Activated CD4-positive, alpha-beta T cell treated with anti-CD3 and anti-CD28 coated beads for 36 hours (primary cell): ENCODE measurements around the gene DNASE2B. TPM values are rescaled to one million over a fixed set of nuclear protein-coding genes. Genes with fewer than 3 reads are reported as not detected.
"Not testable (repeated sequence)": the region's sequence is repeated elsewhere in the genome, so short reads cannot be mapped to it uniquely, and the experiment has no call there.

ENCODE experiments used
- ATAC-seq: fragments of 200-7000 bp; cut with Tn5 transposase; one replicate; pipeline ENCODE4 v1.10.0; 2021; ENCODE audit warnings: mild to moderate bottlenecking, moderate library complexity
- CTCF ChIA-PET: fragments of 350-600 bp; sonication (Branson Sonifier 250); formaldehyde crosslinking; loops from one replicate; lab custom pipeline; 2021; ENCODE audit warnings: antibody characterized with exemption; lab: Charles Lee
- POLR2A ChIA-PET: fragments of 350-600 bp; sonication (Branson Sonifier 250); formaldehyde crosslinking; loops from one replicate; lab custom pipeline; 2021; ENCODE audit warnings: antibody characterized with exemption, inconsistent platforms; lab: Charles Lee
- DNase-seq: peaks from one replicate; pipeline ENCODE4 v3.0.0-alpha.2; 2020
- H3K27ac Mint-ChIP-seq: one replicate; pipeline ENCODE4 v1.8.0; 2021; ENCODE audit warnings: mixed read lengths
- H3K27me3 Mint-ChIP-seq: one replicate; pipeline ENCODE4 v1.8.0; 2021; ENCODE audit warnings: mixed read lengths
- H3K36me3 Mint-ChIP-seq: one replicate; pipeline ENCODE4 v1.8.0; 2021; ENCODE audit warnings: low read depth, mixed read lengths
- H3K4me1 Mint-ChIP-seq: one replicate; pipeline ENCODE4 v1.8.0; 2021; ENCODE audit warnings: mixed read lengths
- H3K4me3 Mint-ChIP-seq: one replicate; pipeline ENCODE4 v1.8.0; 2021; ENCODE audit warnings: mild to moderate bottlenecking, moderate library complexity, mixed read lengths
- H3K9me3 Mint-ChIP-seq: one replicate; pipeline ENCODE4 v1.8.0; 2021; ENCODE audit warnings: low read depth, mixed read lengths
- intact Hi-C, 2 experiments: fragments of 100-400 bp; cut with DNase I in 1 of 2; cut with micrococcal nuclease in 1 of 2; formaldehyde crosslinking; loops; one replicate each; pipeline versions ENCODE4 v1.14.2 to v1.15.1; 2022 to 2024; cut with DNase I, micrococcal nuclease
- total RNA-seq, 2 experiments: library from RNA; stranded (reverse); gene quantifications; one replicate each; pipeline ENCODE4 v1.2.3, GENCODE V29; 2021

Gene DNASE2B
- total RNA-seq, 2 experiments from 2014 or later = not detected

DNA sequence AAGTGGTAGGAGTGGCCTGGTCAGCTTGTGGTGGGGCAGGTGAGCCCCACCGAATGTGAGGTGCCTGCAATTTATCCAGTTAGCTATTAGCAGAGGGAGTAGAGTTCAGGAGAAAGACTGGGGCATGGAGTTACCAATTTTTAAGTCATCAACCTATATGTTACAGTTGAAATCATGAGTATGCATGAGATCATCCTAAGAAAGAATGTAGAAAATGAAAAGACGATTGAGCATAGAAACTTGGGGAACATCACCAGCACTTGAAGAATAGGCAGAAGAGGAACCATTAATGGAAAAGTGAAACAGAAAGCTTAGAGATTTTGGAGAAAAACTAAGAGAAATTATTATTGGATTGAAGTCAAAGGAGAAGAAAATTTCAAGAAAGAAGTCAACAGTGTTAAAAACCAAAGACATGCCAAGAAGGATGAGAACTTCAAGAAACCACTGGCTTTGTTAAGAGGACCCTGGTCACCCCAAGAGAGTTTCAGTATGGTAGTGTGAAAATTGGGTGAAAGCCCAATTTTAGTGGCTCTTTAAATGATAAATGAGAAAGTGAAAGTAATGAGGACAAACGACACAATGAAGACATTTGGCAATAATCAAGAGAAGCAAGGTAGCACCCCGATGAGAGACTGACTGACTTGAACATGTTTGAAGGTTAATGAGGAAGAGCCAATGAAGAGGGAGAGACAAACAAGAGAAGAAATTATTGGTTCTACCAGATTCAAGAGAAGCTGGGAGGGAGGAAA, 36.7 kb downstream of the DNASE2B start:
- no peak overlapping the region for H3K27ac Mint-ChIP-seq
- intact Hi-C loops = loop anchor here (2.0 to 10.0 kb wide), 6 partner anchors 130 to 528 kb away; partner anchors contain the start of genes SAMD13 (in 1 of the 2) and TTLL7 (in 1 of the 2)
- ATAC-seq (peak; percentile 28), DNase-seq (no peak)
- ChIA-PET CTCF (interaction anchor here (0.6 to 7.8 kb wide), 15 partner anchors 10 to 506 kb away, joined by 3 to 74 read pairs (median 3); partner anchors contain the start of gene PRKACB), POLR2A (no interaction called here)
- no peak overlapping the region for H3K4me3 Mint-ChIP-seq
- peaks cover 18% of the 10 kb centered on the region for H3K4me1 Mint-ChIP-seq
- peaks cover 2% of the 10 kb centered on the region for H3K9me3 Mint-ChIP-seq
- H3K36me3 Mint-ChIP-seq = no peaks in the 10 kb centered on the region
- H3K27me3 Mint-ChIP-seq = no peaks in the 10 kb centered on the region

DNA sequence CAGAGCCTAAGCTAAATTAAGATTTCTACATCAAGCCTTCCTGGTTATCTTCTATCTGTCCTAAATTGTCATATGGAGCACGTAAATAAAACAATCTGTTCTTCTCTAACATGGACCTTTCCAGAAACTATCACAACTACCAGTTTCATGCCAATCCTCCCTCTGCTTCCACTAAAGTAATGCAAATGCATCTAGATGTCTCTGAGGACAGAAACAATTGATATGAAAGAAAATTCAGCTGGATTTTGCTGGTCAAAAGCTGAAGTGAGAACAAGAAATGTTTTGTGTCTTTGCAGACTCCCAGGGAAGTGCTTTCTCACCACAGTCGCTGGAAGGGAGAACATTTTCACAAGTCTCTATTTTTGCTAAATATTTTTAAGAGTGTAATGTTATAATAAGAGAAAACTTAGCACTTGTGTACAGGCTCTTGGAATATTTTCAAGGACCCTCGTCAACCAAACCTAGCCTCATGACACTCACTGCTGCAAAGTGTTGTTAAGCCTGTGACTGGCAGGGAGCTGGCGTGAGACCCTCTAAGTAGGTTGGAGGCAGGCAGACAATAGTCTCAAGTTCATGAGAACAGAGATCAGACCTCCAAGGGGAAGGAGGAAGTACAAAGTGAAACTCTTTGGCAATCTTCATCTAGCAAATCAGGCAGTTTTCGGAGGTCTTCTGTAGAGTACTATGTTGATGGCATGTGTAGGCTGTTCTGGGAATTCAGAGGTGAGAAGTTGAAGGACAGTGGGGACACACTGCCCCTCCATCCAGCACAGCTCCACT, 38.8 kb downstream of the DNASE2B start:
- DNase-seq = no peak
- H3K27me3 Mint-ChIP-seq = no peaks in the 10 kb centered on the region
- intact Hi-C loops = loop anchor here in 1 of 2 experiments (10.0 kb wide), 1 partner anchor 132 kb away; the partner anchor contains the start of gene SAMD13

DNA sequence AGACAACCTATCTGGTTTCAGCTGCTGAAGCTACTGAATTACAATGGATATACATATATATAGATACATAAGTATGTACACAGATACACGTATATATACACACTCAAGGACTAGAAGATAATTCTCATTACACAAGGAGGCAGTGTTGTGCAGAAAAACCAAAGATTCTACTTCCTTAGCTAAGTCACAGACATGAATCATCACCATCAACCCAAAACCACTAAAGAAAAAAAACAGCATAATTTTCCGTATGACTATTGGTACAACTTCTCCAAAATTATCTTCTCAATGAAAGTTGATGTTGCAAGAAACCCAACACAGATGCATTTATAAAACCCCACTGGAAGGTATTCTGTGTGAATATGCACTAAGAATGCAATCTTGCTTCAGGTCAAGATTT, 44.0 kb downstream of the DNASE2B start:
- no peak for DNase-seq
- intact Hi-C loops = loop anchor here (1.0 to 5.0 kb wide), 11 partner anchors 37 to 495 kb away; partner anchors contain the start of genes GNG5 (in 2 of the 2), RPF1 (in 2 of the 2), SPATA1 (in 2 of the 2) and SSX2IP (in 1 of the 2)
- no peak overlapping the region for H3K4me3 Mint-ChIP-seq
- ChIA-PET CTCF (interaction anchor here (0.6 to 2.4 kb wide), 26 partner anchors 9 to 329 kb away, joined by 3 to 31 read pairs (median 4); partner anchors contain the start of gene RPF1), POLR2A (interaction anchor here (1.6 kb wide), 1 partner anchor 132 kb away, joined by 8 read pairs; the partner anchor contains the start of gene CTBS)
- H3K27me3 Mint-ChIP-seq = peaks cover 5% of the 10 kb centered on the region
- no peaks in the 10 kb centered on the region for H3K9me3 Mint-ChIP-seq
- H3K27ac Mint-ChIP-seq = no peak overlapping the region
- ATAC-seq = peak; percentile 99
- H3K4me1 Mint-ChIP-seq = peaks cover 23% of the 10 kb centered on the region
- H3K36me3 Mint-ChIP-seq = no peaks in the 10 kb centered on the region

More for the DNA sequence above, 38.8 kb downstream of the DNASE2B start:
- Mint-ChIP-seq H3K4me1 (peaks cover 19% of the 10 kb centered on the region), H3K27ac (peak overlapping the region; percentile 74), H3K9me3 (no peaks in the 10 kb centered on the region), H3K4me3 (peak overlapping the region; percentile 51), H3K36me3 (no peaks in the 10 kb centered on the region)
- no peak for ATAC-seq
- CTCF ChIA-PET = interaction anchor here (1.0 to 7.8 kb wide), 12 partner anchors 69 to 335 kb away, joined by 3 to 74 read pairs (median 5); partner anchors contain the start of genes GNG5, PRKACB and SPATA1
- POLR2A ChIA-PET = interaction anchor here (0.6 kb wide), 1 partner anchor 38 kb away, joined by 3 read pairs; no protein-coding TSS in a partner anchor

DNA sequence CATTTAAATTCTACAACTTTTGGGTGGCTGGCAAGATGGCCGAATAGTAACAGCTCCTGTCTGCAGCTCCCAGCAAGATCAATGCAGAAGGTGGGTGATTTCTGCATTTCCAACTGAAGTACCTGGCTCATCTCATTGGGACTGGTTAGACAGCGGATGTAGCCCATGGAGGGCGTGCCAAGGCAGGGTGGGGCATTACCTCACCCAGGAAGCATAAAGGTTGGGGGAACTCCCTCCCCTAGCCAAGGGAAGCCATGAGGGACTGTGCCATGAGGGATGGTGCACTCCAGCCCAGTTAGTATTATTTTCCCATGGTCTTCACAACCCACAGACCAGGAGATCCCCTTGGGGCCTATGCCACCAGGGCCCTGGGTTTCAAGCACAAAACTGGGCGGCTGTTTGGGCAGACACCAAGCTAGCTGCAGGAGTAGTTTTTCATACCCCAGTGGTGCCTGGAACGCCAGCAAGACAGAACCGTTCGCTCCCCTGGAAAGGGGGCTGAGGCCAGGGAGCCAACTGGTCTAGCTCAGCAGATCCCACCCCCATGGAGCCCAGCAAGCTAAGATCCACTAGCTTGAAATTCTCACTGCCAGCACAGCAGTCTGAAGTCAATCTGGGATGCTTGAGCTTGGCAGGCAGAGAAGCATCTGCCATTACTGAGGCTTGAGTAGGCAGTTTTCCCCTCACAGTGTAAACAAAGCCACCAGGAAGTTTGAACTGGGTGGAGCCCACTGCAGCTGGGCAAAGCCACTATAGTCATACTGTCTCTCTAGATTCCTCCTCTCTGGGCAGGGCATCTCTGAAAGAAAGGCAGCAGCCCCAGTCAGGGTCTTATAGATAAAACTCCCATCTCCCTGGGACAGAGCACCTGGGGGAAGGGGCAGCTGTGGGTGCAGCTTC, 44.7 kb downstream of the DNASE2B start:
- H3K27me3 Mint-ChIP-seq, H3K36me3 Mint-ChIP-seq, H3K27ac Mint-ChIP-seq, H3K9me3 Mint-ChIP-seq, H3K4me3 Mint-ChIP-seq: not testable (repeated sequence)
- H3K4me1 Mint-ChIP-seq = peaks cover 17% of the 10 kb centered on the region
- ChIA-PET CTCF (interaction anchor here (0.6 to 2.4 kb wide), 27 partner anchors 10 to 329 kb away, joined by 3 to 31 read pairs (median 4); partner anchors contain the start of gene RPF1), POLR2A (interaction anchor here (1.6 kb wide), 1 partner anchor 131 kb away, joined by 8 read pairs; the partner anchor contains the start of gene CTBS)
- DNase-seq (peak; percentile 42), ATAC-seq (peak; percentile 67)
- intact Hi-C loops = loop anchor here (1.0 to 5.0 kb wide), 11 partner anchors 36 to 494 kb away; partner anchors contain the start of genes GNG5 (in 2 of the 2), RPF1 (in 2 of the 2), SPATA1 (in 2 of the 2) and SSX2IP (in 1 of the 2)

DNA sequence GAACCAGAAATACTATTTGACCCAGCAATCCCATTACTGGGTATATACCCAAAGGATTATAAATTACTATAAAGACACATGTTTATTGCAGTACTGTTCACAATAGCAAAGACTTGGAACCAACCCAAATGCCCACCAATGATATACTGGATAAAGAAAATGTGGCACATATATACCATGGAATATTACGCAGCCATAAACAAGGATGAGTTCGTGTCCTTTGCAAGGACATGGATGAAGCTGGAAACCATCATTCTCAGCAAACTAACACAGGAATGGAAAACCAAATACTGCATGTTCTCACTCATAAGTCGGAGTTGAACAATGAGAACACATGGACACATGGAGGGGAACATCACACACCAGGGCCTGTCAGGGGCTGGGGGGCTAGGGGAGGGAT, 50.4 kb downstream of the DNASE2B start:
- intact Hi-C loops, H3K27ac Mint-ChIP-seq, H3K36me3 Mint-ChIP-seq, DNase-seq, POLR2A ChIA-PET, ATAC-seq, H3K9me3 Mint-ChIP-seq, H3K4me3 Mint-ChIP-seq, H3K4me1 Mint-ChIP-seq, H3K27me3 Mint-ChIP-seq: not testable (repeated sequence)
- CTCF ChIA-PET = interaction anchor here (0.6 kb wide), 1 partner anchor 305 kb away, joined by 3 read pairs; no protein-coding TSS in a partner anchor

DNA sequence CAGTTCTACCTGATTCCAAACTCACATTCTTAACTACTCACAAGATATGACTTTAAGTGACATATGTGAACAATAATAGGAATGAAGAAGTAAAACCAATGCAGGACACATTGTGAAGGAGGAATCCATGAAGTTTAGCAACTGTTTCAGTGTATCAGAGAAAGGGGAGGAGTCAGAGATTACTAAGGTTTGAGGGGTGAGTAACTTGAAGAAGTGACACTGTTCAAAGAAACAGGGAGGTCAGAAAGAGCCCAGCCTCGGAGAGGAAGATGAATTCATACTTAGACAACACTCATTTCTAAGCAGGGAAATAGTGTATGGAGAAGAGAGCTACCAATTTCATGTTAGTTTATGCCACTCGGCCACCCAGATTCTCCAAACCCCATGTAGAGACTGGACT, 52.6 kb downstream of the DNASE2B start:
- peaks cover 6% of the 10 kb centered on the region for H3K27me3 Mint-ChIP-seq
- ChIA-PET POLR2A (no interaction called here), CTCF (interaction anchor here (0.7 to 0.9 kb wide), 2 partner anchors 13 to 169 kb away, joined by 3 to 4 read pairs; no protein-coding TSS in a partner anchor)
- no peak overlapping the region for H3K27ac Mint-ChIP-seq
- peaks cover 3% of the 10 kb centered on the region for H3K9me3 Mint-ChIP-seq
- H3K4me1 Mint-ChIP-seq = no peaks in the 10 kb centered on the region
- H3K4me3 Mint-ChIP-seq = no peak overlapping the region
- intact Hi-C loops = no loop called here
- ATAC-seq (peak; percentile 73), DNase-seq (no peak)
- no peaks in the 10 kb centered on the region for H3K36me3 Mint-ChIP-seq

DNA sequence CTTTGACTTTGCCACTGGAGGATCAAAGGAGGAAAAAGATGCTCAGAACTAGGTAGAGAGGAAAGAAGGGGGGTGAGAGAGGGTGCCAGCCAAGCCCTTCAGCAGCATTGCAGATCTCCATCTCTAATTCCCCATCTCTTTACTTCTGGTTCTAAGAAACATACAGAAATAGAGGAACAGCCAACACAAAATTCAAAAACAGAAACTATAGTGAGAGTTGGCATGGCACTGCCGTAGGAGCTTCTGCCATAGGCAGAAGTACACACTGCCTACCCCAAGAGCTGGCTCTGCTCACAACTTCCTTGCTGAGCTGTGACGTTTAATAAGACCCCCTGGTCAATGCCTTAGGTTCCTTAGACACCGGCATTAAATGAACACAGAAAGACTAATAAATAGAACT, 54.2 kb downstream of the DNASE2B start:
- H3K27ac Mint-ChIP-seq = no peak overlapping the region
- no peaks in the 10 kb centered on the region for H3K4me1 Mint-ChIP-seq
- POLR2A ChIA-PET = no interaction called here
- peaks cover 3% of the 10 kb centered on the region for H3K9me3 Mint-ChIP-seq
- no peak overlapping the region for H3K4me3 Mint-ChIP-seq
- no peak for ATAC-seq
- intact Hi-C loops = no loop called here
- H3K36me3 Mint-ChIP-seq = no peaks in the 10 kb centered on the region
- H3K27me3 Mint-ChIP-seq = peaks cover 9% of the 10 kb centered on the region
- CTCF ChIA-PET = interaction anchor here (0.6 kb wide), 1 partner anchor 18 kb away, joined by 3 read pairs; no protein-coding TSS in a partner anchor
- no peak for DNase-seq

DNA sequence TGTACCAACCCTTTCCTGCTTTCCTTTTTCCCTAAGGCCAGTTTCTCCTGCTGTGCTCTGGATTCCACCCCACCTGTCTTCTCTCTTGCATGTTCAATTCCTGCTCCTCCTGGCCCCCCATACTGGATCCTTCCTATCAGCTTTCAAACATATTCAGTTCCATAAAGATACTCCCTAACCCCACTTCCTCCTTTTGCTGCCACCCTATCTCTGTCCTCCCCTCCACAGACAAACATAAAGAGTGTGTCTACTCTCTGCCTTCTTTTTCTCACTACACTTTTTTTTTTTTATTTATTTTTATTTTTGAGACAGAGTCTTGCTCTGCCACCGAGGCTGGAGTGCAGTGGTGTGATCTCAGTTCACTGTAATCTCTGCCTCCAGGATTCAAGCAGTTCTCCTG, 63.8 kb downstream of the DNASE2B start:
- Mint-ChIP-seq H3K4me1 (no peaks in the 10 kb centered on the region), H3K27ac (no peak overlapping the region), H3K4me3 (no peak overlapping the region), H3K27me3 (peaks cover 31% of the 10 kb centered on the region), H3K9me3 (no peaks in the 10 kb centered on the region), H3K36me3 (no peaks in the 10 kb centered on the region)
- ATAC-seq (no peak), DNase-seq (no peak)
- CTCF ChIA-PET = interaction anchor here (0.7 kb wide), 1 partner anchor 47 kb away, joined by 3 read pairs; no protein-coding TSS in a partner anchor
- POLR2A ChIA-PET = no interaction called here
- intact Hi-C loops = no loop called here
